Cerebellar cortex (tissue), 1 donor: ENCODE measurements around the gene SNRNP25.

Source experiments
- DNase-seq: peaks from one replicate; pipeline ENCODE4 v3.0.0-alpha.2; 2015; ENCODE audit warnings: low spot score

The SNRNP25 gene

GRCh38 chr16:78444-79150 is 25.0 kb downstream of the SNRNP25 start:
- peak; percentile 58 for DNase-seq

- DNase-seq, result no peak
Observed at GRCh38 chr16:79151-80054, 25.8 kb downstream of the SNRNP25 start.

GRCh38 chr16:83060-83603 is 29.5 kb downstream of the SNRNP25 start:
- no peak for DNase-seq

- peak; percentile 34 for DNase-seq
Observed at GRCh38 chr16:83781-84615, 30.4 kb downstream of the SNRNP25 start.

- DNase-seq, result peak; percentile 68
Observed at GRCh38 chr16:84718-85406, 31.2 kb downstream of the SNRNP25 start.

GRCh38 chr16:85407-85782 is 31.8 kb downstream of the SNRNP25 start:
- no peak for DNase-seq

GRCh38 chr16:85865-86264 is 32.2 kb downstream of the SNRNP25 start:
- peak; percentile 67 for DNase-seq

- no peak for DNase-seq
Observed at GRCh38 chr16:86483-86952, 32.9 kb downstream of the SNRNP25 start.

- no peak for DNase-seq
Observed at GRCh38 chr16:88613-89012, 35.0 kb downstream of the SNRNP25 start.

- no peak for DNase-seq
Observed at GRCh38 chr16:89391-90302, 36.0 kb downstream of the SNRNP25 start.

- peak; percentile 80 for DNase-seq
Observed at GRCh38 chr16:91484-91883, 37.9 kb downstream of the SNRNP25 start.

- DNase-seq, result peak; percentile 8
Observed at GRCh38 chr16:92431-93339, 39.1 kb downstream of the SNRNP25 start.

- no peak for DNase-seq
Observed at GRCh38 chr16:94918-95265, 41.3 kb downstream of the SNRNP25 start.

GRCh38 chr16:96935-97381 is 43.3 kb downstream of the SNRNP25 start:
- peak; percentile 79 for DNase-seq

GRCh38 chr16:97822-98221 is 44.2 kb downstream of the SNRNP25 start:
- DNase-seq, result no peak

GRCh38 chr16:100989-101388 is 47.4 kb downstream of the SNRNP25 start:
- no peak for DNase-seq

GRCh38 chr16:101586-101985 is 48.0 kb downstream of the SNRNP25 start:
- no peak for DNase-seq

GRCh38 chr16:102060-102855 is 48.6 kb downstream of the SNRNP25 start:
- DNase-seq, result peak; percentile 9
